ENCODE data around the gene SMIM22. TPM values are rescaled to one million over a fixed set of nuclear protein-coding genes. Genes with fewer than 3 reads are reported as not detected.

SMIM22 gene
- total RNA-seq, 1 experiment from 2014 or later: not detected

DNA sequence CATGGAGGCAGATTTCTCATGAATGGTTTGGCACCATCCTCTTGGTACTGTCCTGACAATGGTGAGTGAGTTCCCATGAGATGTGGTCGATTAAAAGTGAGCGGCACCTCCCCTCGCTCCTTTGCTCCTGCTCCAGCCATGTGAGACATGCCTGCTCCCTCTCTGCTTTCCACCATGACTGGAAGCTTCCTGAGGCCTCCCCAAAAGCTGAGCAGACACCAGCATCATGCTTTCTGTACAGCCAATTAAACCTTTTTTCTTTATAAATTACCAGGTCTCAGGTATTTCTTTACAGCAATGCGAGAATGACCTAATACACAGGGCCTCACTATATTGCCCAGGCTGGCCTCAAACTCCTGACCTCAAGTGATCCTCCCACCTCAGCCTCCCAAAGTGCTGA, 40.3 kb upstream of the SMIM22 start:
- Histone ChIP-seq H3K4me3 (ENCODE audit: low read depth, low read length, poor library complexity, severe bottlenecking) (no peak overlapping the region), H3K27me3 (replicated peaks; ENCODE audit: insufficient read depth, low read depth, low read length, poor library complexity) (no peaks in the 10 kb centered on the region), H3K4me1 (ENCODE audit: insufficient read depth, low read length, poor library complexity, severe bottlenecking) (no peaks in the 10 kb centered on the region), H3K36me3 (ENCODE audit: insufficient read depth, low read length, poor library complexity, severe bottlenecking) (peaks cover 58% of the 10 kb centered on the region), H3K9me3 (ENCODE audit: low read depth, low read length, poor library complexity, severe bottlenecking) (no peaks in the 10 kb centered on the region), H3K27ac (ENCODE audit: low read depth, low read length, poor library complexity, severe bottlenecking) (no peak overlapping the region)
- CTCF ChIA-PET: no interaction called here
- intact Hi-C loops (cut with micrococcal nuclease; ENCODE audit: unreplicated experiment): no loop called here
- TF ChIP-seq, protein P1, sequence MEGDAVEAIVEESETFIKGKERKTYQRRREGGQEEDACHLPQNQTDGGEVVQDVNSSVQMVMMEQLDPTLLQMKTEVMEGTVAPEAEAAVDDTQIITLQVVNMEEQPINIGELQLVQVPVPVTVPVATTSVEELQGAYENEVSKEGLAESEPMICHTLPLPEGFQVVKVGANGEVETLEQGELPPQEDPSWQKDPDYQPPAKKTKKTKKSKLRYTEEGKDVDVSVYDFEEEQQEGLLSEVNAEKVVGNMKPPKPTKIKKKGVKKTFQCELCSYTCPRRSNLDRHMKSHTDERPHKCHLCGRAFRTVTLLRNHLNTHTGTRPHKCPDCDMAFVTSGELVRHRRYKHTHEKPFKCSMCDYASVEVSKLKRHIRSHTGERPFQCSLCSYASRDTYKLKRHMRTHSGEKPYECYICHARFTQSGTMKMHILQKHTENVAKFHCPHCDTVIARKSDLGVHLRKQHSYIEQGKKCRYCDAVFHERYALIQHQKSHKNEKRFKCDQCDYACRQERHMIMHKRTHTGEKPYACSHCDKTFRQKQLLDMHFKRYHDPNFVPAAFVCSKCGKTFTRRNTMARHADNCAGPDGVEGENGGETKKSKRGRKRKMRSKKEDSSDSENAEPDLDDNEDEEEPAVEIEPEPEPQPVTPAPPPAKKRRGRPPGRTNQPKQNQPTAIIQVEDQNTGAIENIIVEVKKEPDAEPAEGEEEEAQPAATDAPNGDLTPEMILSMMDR (conservative IDR thresholded peaks at IDR 0.05; ENCODE audit: low read depth, low read length): no peak
- TF ChIP-seq EZH2 (IDR thresholded peaks at IDR 0.05; ENCODE audit: borderline replicate concordance, low read depth, low read length, poor library complexity, severe bottlenecking): no peak
- DNase-seq (ENCODE audit: low spot score): no peak
- POLR2A ChIA-PET (ENCODE audit: low non-redundant PET): no interaction called here
- BruUV-seq (replicated peaks): no TSS peak

DNA sequence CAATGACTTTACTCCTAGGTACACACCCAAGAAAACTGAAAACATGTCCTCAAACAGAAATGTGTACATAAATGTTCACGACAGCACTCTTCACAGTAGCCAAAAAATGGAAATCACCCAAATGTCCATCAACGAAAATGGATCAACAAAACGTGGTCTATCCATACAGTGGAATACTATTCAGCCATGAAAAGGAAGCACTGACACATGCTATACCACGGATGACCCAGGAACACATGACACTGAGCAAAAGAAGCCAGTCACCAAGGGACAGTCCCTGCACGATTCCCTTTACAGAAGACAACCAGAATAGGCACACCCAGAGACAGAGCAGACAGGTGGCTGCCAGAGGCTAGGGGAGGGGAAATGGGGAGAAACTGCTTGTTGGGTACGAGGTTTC, 39.5 kb upstream of the SMIM22 start:
- no TSS peak for BruUV-seq (replicated peaks)
- ChIA-PET CTCF (no interaction called here), POLR2A (ENCODE audit: low non-redundant PET) (no interaction called here)
- TF ChIP-seq, protein P1 (conservative IDR thresholded peaks at IDR 0.05; ENCODE audit: low read depth, low read length): no peak
- no peak for TF ChIP-seq EZH2 (IDR thresholded peaks at IDR 0.05; ENCODE audit: borderline replicate concordance, low read depth, low read length, poor library complexity, severe bottlenecking)
- intact Hi-C loops (cut with micrococcal nuclease; ENCODE audit: unreplicated experiment): no loop called here
- Histone ChIP-seq H3K4me1 (ENCODE audit: insufficient read depth, low read length, poor library complexity, severe bottlenecking) (no peaks in the 10 kb centered on the region), H3K27me3 (replicated peaks; ENCODE audit: insufficient read depth, low read depth, low read length, poor library complexity) (no peaks in the 10 kb centered on the region), H3K4me3 (ENCODE audit: low read depth, low read length, poor library complexity, severe bottlenecking) (no peak overlapping the region), H3K27ac (ENCODE audit: low read depth, low read length, poor library complexity, severe bottlenecking) (no peak overlapping the region), H3K9me3 (ENCODE audit: low read depth, low read length, poor library complexity, severe bottlenecking) (no peaks in the 10 kb centered on the region), H3K36me3 (ENCODE audit: insufficient read depth, low read length, poor library complexity, severe bottlenecking) (peaks cover 65% of the 10 kb centered on the region)
- no peak for DNase-seq (ENCODE audit: low spot score)

DNA sequence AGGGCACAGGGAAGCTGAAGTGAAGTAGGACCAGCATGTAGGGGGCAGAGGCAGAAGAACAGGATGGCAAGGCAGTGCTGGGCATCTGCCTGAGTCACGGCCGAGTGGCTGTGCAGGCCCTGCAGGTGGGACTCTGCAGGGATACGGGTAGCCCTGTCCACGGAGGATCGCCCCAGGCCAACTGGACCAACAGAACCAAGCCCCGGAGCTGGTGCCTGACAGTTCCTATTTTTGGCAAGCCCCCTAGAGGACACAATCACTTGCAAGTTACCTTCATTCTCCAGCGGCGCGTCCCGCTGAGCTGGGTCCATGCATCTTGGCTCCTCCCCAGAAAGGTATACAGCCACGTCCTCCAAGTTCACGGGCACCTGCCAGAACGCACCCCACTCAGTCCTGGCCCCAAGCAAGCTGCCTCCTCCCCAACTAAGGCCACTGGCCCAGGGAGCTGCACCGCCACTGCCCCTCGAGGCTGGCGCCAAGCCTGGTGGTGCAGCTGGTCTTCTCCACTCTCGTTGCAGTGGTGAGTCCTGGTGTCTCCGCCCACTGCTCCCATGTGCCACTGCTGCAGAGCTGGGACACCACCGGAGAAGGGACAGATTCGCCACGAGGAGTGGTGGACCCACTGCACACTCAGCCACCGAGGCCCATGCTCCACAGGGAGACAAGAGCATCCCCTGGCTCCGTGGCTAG, 34.8 kb upstream of the SMIM22 start:
- Histone ChIP-seq H3K4me3 (ENCODE audit: low read depth, low read length, poor library complexity, severe bottlenecking) (no peak overlapping the region), H3K27ac (ENCODE audit: low read depth, low read length, poor library complexity, severe bottlenecking) (no peak overlapping the region), H3K36me3 (ENCODE audit: insufficient read depth, low read length, poor library complexity, severe bottlenecking) (peaks cover 60% of the 10 kb centered on the region), H3K27me3 (replicated peaks; ENCODE audit: insufficient read depth, low read depth, low read length, poor library complexity) (no peaks in the 10 kb centered on the region), H3K4me1 (ENCODE audit: insufficient read depth, low read length, poor library complexity, severe bottlenecking) (no peaks in the 10 kb centered on the region), H3K9me3 (ENCODE audit: low read depth, low read length, poor library complexity, severe bottlenecking) (no peaks in the 10 kb centered on the region)
- TF ChIP-seq, protein P1 (conservative IDR thresholded peaks at IDR 0.05; ENCODE audit: low read depth, low read length): no peak
- TF ChIP-seq EZH2 (IDR thresholded peaks at IDR 0.05; ENCODE audit: borderline replicate concordance, low read depth, low read length, poor library complexity, severe bottlenecking): no peak
- CTCF ChIA-PET: no interaction called here
- POLR2A ChIA-PET (ENCODE audit: low non-redundant PET): no interaction called here
- BruUV-seq (replicated peaks): no TSS peak
- intact Hi-C loops (cut with micrococcal nuclease; ENCODE audit: unreplicated experiment): no loop called here
- no peak for DNase-seq (ENCODE audit: low spot score)

Data from A673 (cell line).